Measurements from ENCODE around the gene ALCAM.

The ALCAM gene

GRCh38 chr3:105496343-105496742 is 129.6 kb downstream of the ALCAM start:
- H3K9me3 ChIP-seq (ENCODE audit: control insufficient read depth, insufficient read depth, low read depth, low read length), result no peaks in the 10 kb centered on the region
- H3K36me3 ChIP-seq (ENCODE audit: control insufficient read depth in 2 of 2, insufficient read depth in 1 of 2, low read length in 2 of 2), result no peaks in the 10 kb centered on the region
- CTCF ChIA-PET, result no interaction called here
- no peak overlapping the region for H3K4me3 ChIP-seq (ENCODE audit: low read depth, low read length)
- TF ChIP-seq ZNF37A (tag by site-specific recombination; IDR thresholded peaks at IDR 0.05) (no peak), HOXC10 (CRISPR knock-in tag; IDR thresholded peaks at IDR 0.05) (no peak), ZBTB6 (tag by site-specific recombination; IDR thresholded peaks at IDR 0.05) (no peak), ZNF202 (tag by site-specific recombination; IDR thresholded peaks at IDR 0.05; ENCODE audit: borderline replicate concordance) (no peak), ZNF664 (tag by site-specific recombination; IDR thresholded peaks at IDR 0.05) (no peak), PRDM2 (tag by site-specific recombination; IDR thresholded peaks at IDR 0.05; ENCODE audit: borderline replicate concordance) (no peak)
- H3K27ac ChIP-seq (ENCODE audit: extremely low read depth, low read depth, low read length), result no peak overlapping the region
- H3K4me1 ChIP-seq (ENCODE audit: control insufficient read depth, insufficient read depth, low read length), result no peaks in the 10 kb centered on the region; the same call in 1 of the 2 replicates
- POLR2A ChIA-PET, result no interaction called here

- TF ChIP-seq ZNF747 (tag by site-specific recombination; IDR thresholded peaks at IDR 0.05), result no peak
- TF ChIP-seq PRDM1 (tag by site-specific recombination; IDR thresholded peaks at IDR 0.05), result no peak
- no peak for TF ChIP-seq ZNF175 (tag by site-specific recombination; IDR thresholded peaks at IDR 0.05)
- TF ChIP-seq ZNF585B (tag by site-specific recombination; IDR thresholded peaks at IDR 0.05), result no peak
- no peak for TF ChIP-seq ZFP37 (tag by site-specific recombination; IDR thresholded peaks at IDR 0.05)
- TF ChIP-seq ZFP3 (tag by site-specific recombination; IDR thresholded peaks at IDR 0.05; ENCODE audit: low read depth), result no peak
- TF ChIP-seq YY1 (tag by site-specific recombination; IDR thresholded peaks at IDR 0.05), result no peak
- H3K9me3 ChIP-seq (ENCODE audit: control insufficient read depth, insufficient read depth, low read depth, low read length), result no peaks in the 10 kb centered on the region
- H3K36me3 ChIP-seq (ENCODE audit: control insufficient read depth in 2 of 2, insufficient read depth in 1 of 2, low read length in 2 of 2), result no peaks in the 10 kb centered on the region
- ChIA-PET POLR2A (no interaction called here), CTCF (no interaction called here)
- H3K4me1 ChIP-seq (ENCODE audit: control insufficient read depth, insufficient read depth, low read length), result no peaks in the 10 kb centered on the region; the same call in none of the 2 replicates
- no peak overlapping the region for H3K4me3 ChIP-seq (ENCODE audit: low read depth, low read length)
- no peak overlapping the region for H3K27ac ChIP-seq (ENCODE audit: extremely low read depth, low read depth, low read length)
Observed at GRCh38 chr3:105497386-105497785, 130.7 kb downstream of the ALCAM start.

GRCh38 chr3:105499961-105500360 is 133.3 kb downstream of the ALCAM start:
- no peak overlapping the region for H3K4me3 ChIP-seq (ENCODE audit: low read depth, low read length)
- H3K36me3 ChIP-seq (ENCODE audit: control insufficient read depth in 2 of 2, insufficient read depth in 1 of 2, low read length in 2 of 2), result no peaks in the 10 kb centered on the region
- POLR2A ChIA-PET, result no interaction called here
- CTCF ChIA-PET, result no interaction called here
- no peaks in the 10 kb centered on the region for H3K9me3 ChIP-seq (ENCODE audit: control insufficient read depth, insufficient read depth, low read depth, low read length)
- no peaks in the 10 kb centered on the region; the same call in none of the 2 replicates for H3K4me1 ChIP-seq (ENCODE audit: control insufficient read depth, insufficient read depth, low read length)
- H3K27ac ChIP-seq (ENCODE audit: extremely low read depth, low read depth, low read length), result no peak overlapping the region
- TF ChIP-seq ZNF362 (tag by site-specific recombination; IDR thresholded peaks at IDR 0.05) (no peak), ZNF677 (tag by site-specific recombination; IDR thresholded peaks at IDR 0.05) (no peak), HOXA7 (CRISPR knock-in tag; IDR thresholded peaks at IDR 0.05; ENCODE audit: borderline replicate concordance) (no peak), OVOL3 (tag by site-specific recombination; IDR thresholded peaks at IDR 0.05) (no peak), ZNF140 (tag by site-specific recombination; IDR thresholded peaks at IDR 0.05) (no peak), ZNF530 (tag by site-specific recombination; IDR thresholded peaks at IDR 0.05; ENCODE audit: low read depth) (no peak), ZNF23 (tag by site-specific recombination; IDR thresholded peaks at IDR 0.05; ENCODE audit: borderline replicate concordance) (no peak), ZIC2 (tag by site-specific recombination; IDR thresholded peaks at IDR 0.05) (no peak), ZNF645 (tag by site-specific recombination; IDR thresholded peaks at IDR 0.05) (no peak), ZBTB17 (tag by site-specific recombination; IDR thresholded peaks at IDR 0.05) (no peak), ZSCAN23 (tag by site-specific recombination; IDR thresholded peaks at IDR 0.05) (no peak), GLI2 (tag by site-specific recombination; IDR thresholded peaks at IDR 0.05; ENCODE audit: borderline replicate concordance, low read depth) (no peak)

All from HEK293 (cell line).